Medulla oblongata (tissue), 1 donor: ENCODE data around the gene ABHD1.
"Not testable (repeated sequence)": the region's sequence is repeated elsewhere in the genome, so short reads cannot be mapped to it uniquely, and the experiment has no call there.

Experiments
- DNase-seq: peaks from one replicate; pipeline ENCODE4 v3.0.0-alpha.2; 2015; ENCODE audit errors: extremely low spot score

Gene ABHD1

GRCh38 chr2:27164960-27165763 is 41.5 kb downstream of the ABHD1 start:
- DNase-seq: no peak

GRCh38 chr2:27170581-27171337 is 47.1 kb downstream of the ABHD1 start:
- DNase-seq: no peak

DNA sequence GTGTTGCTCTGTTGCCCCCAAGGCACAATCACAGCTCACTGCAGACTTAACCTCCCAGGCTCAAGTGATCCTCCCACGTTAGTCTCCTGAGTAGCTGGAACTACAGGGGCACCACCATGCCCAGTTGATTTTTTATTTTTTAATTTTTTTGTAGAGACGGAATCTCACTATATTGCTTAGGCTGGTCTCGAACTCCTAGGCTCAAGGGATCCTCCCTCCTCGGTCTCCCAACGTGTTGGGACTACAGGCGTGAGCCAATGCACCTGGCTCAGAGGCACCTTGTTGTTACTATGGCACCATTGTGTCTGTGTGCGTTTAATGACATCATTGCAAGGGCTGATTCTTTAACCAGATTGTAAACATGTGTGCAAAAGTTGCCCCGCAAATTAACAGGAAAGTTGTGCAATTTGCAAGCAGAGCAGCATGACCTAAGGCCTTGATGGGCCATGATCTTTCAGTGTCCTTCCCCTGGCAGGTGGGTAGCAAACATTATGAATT is 47.8 kb downstream of the ABHD1 start:
- DNase-seq: no peak

DNA sequence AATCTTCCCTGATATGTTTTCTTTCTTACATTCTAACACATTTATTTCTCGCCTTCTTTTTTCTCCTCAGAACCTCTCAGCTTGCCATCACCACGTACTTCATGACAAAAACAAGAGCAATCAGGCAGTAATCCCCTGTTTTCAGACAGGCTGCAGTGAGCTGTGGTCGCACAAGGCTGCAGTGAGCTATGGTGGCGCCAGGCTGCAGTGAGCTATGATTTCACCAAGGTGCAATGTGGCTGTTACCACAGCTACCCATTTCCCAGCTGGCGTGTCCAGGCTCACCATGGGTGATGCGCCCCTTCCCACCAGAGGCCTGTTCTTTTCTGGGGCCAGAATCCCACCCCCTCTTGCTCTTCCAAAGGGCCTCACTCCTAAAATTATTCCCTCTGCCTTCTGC is 51.0 kb downstream of the ABHD1 start:
- DNase-seq: no peak

DNA sequence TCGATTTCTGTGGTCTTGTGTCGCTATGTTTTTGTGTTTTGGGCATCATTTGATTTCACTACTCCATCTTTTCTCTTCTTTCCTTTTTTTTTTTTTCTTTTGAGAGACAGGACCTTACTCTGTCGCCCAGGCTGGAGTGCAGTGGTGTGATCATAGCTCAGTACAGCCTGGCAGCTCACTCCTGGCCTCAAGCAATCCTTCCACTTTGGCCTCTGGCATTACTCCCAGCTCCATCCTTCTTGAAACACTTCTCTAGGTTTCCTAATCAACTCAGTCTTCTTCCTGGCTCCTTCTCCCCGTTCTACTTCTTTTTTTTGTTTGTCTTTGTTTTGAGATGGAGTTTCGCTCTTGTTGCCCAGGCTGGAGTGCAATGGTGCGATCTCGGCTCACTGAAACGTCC is 51.7 kb downstream of the ABHD1 start:
- DNase-seq: peak; percentile 13

DNA sequence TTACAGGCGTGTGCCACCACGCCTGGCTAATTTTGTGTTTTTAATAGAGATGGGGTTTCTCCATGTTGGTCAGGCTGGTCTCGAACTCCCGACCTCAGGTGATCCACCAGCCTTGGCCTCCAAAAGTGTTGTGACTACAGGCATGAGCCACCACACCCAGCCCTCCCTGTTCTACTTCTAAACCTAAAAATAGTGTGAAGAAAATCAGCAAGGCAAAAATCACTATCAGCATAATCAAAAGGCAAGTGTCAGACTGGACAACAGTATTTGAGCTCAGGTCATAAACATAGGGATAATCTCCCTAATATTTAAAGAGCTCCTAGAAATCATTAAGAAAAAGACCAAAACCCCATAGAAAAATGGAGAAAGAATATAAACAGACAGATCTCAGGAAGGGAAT is 52.2 kb downstream of the ABHD1 start:
- not testable (repeated sequence) for DNase-seq

GRCh38 chr2:27177441-27178351 is 54.1 kb downstream of the ABHD1 start:
- no peak for DNase-seq

DNA sequence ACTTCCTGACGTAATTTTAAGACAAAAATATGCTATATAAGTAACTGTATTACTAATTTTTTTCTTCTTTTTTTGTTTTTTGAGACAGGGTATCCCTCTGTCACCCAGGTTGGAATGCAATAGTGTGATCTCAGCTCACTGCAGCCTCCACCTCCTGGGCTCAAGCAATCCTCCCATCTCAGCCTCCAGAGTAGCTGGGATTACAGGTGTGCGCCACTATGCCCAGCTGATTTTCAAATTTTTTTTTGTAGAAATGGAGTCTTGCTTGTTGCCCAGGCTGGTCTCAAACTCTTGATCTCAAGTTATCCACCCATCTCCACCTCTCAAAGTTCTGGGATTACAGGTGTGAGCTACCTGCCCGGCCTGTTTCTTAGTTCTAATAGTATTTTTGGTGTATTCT is 54.9 kb downstream of the ABHD1 start:
- DNase-seq: no peak

- DNase-seq: no peak
Observed at GRCh38 chr2:27179344-27180000, 55.9 kb downstream of the ABHD1 start.
